GM19324 (cell line): ENCODE results near the gene ENGASE.

Source experiments
- ATAC-seq: cut with Tn5 transposase; IDR thresholded peaks from one replicate; pipeline ENCODE4 v1.9.1; 2021; ENCODE audit warnings: mild to moderate bottlenecking, moderate library complexity; ENCODE audit not compliant: unreplicated experiment, low FRiP score

The ENGASE gene

DNA sequence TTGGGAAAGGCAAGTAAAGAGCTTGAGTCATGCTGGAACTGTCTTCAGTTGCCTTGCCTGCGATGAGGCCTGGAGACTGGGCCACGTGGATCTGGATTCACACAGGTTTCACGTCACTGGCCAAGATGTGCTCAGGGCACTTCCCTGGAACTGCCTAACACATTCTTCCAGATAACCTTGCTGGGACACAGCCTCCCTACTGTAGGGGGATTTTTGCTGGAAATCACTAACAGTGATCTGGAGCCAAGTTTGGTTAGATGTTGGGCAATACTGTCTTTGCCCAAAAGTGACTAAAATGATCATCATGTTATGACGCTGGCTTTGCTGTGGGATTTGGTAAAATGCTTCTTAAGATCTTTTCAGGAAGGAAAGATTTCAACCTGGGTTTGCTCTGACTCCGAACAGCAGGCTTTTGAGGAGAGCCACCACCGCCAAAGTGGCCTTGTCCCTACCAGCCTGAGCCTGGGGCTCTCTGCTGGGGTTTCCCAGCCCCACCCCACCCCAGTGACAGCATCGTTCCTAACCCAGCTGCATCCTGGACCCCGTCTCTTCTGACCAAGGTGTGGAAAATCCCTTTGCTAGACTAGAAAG lies 36.0 kb upstream of the ENGASE start:
- ATAC-seq: no peak

DNA sequence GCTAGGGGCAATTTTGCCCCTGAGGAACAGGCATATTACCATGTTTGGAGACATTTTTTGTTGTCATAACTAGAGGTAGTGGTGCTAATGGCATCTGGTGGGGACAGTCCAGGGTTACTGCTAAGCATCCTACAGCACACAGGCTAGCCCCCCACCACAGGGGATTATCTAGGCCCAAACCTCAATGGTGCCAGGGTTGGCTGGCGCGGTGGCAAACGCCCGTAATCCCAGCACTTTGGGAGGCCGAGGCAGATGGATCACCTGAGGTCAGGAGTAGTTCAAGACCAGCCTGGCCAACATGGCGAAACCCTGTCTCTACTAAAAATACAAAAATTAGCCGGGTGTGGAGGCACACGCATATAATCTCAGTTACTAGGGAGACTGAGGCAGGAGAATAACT lies 35.5 kb upstream of the ENGASE start:
- no peak for ATAC-seq

DNA sequence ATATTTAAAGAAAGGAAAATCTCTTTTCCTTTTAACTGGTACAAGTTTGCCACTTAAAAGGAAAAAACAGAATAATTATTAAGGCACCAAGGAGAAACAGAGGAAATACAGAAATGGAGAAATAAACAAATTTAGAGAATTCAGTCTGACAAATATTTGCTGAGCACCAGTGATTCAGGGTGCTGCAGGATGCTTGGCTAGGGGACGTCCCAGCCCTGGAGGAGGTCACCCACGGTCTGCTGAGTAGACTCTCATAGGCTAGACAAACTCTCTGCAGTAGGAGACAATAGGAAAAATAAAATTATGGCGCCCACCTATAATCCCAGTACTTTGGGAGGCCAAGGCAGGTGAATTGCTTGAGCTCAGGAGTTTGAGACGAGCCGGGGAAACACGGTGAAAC lies 34.7 kb upstream of the ENGASE start:
- no peak for ATAC-seq

DNA sequence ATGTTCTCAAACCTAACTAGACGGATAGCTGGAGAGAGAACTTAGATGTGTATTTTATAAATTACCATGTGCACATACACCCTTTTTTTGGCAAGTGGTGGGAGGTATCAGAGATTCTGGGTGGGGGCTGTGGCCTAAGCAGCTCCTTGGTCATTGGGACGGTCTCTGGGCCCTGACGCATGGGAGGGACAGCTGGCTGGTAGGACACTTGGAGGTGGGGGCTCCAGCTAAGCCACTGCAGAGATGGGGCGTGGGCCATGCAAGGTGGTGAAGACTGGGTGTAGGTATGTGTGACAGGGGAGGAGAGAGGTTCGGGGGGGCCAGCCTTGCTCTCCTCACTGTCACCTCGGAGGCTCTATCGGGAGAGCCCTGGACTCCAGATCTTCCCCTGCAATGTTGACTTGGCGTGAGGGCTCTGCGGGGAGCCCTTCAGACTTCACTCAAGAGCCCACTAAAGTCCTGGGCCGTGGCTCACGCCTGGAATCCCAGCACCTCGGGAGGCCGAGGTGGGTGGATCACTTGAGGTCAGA lies 33.5 kb upstream of the ENGASE start:
- no peak for ATAC-seq

DNA sequence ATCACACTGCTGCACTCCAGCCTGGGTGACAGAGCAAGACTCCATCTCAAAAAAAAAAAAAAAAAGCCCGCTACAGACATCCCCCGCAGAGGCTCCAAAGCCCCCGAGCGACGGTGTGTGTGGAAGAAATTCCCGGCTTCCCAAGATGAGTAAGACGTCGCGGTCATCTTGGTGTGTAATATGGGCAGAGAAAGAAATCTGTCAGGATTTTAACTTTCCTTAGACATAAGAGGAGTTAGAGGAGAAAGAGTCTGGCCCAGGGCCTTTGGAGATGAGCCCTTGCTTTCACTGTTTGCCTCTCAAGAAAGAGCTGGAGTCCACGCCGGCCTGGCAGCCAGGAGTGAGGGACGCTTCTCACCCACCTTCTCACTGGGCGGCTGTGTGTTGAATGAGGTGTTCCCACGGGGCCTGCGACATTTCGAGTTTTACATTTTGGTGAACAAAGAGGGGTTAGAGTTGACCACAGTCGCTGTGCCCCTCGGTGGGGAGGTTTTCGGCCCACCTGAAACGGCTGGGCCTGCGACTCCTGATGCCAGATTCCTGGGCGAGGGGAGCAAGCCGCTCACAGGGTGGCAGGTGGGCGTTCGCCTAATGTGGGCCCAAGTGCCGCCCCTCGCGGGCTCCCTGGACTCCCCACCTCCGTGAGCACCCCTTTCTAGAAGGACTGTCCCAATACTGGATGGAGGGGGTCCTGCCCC lies 32.8 kb upstream of the ENGASE start:
- no peak for ATAC-seq

DNA sequence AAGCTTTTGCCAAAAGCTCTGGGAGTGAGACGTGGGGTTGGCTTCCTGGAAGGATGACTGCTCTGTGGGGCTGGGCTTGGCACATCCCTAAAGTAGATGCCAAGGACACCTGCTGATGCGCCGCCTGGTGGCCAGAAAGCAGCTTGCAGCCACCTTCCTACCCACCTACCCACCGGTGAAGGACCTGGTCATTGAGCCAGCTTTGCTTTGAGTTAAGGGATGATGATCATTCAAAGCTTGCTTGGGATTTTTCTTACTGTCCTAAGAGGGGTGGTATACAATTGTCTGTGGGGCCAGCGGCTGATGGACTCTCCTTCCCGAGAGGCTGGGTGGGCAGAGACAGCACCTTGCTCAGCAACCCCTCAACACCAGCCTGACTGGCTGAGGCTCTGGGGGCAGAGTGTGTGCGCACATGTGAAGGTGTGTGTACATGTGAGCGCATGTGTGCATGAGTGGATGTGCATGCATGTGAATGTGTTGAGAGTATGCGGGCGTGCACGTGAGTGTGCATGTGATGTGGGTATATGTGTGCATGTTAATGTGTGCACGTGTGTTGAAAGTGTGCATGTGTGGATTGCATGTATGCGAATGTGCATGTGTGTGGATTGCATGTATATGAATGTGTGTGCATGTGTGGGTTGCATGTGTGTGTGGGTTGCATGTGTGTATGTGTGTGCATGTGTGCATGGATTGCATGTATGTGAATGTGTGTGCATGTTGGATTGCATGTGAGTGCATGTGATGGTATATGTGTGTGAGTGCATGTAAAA lies 32.0 kb upstream of the ENGASE start:
- no peak for ATAC-seq

DNA sequence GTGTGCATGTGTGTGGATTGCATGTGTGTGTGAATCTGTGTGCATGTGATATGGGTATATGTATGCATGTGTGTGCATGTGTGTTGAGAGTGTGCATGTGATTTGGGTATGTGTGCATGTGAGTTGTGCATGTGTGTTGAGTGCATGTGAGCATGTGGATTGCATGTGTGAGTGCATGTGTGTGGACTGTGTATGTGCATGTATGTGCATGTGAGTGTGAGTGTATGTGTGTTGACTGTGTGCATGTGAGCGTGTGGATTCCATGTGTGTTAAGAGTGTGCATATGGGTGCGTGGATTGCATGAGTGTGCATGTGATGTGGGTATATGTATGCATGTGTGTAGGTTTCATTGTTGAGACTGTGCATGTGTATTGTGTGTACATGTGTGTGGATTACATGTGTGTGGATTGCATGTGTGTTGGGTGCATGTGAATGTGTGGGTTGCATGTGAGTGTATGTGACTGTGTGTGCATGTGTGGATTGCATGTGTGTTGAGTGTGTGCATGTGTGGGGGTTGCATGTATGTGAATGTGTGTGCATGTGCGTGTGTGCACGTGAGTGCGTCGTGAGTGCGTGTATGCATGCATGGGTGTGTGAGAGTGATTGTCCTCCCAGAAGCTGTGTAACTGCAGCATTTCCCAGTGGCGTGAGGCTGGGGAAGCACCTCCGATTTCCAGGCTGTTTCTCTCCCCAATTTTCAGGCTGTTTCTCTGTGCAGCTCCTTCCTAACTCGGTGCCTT lies 31.3 kb upstream of the ENGASE start:
- no peak for ATAC-seq

DNA sequence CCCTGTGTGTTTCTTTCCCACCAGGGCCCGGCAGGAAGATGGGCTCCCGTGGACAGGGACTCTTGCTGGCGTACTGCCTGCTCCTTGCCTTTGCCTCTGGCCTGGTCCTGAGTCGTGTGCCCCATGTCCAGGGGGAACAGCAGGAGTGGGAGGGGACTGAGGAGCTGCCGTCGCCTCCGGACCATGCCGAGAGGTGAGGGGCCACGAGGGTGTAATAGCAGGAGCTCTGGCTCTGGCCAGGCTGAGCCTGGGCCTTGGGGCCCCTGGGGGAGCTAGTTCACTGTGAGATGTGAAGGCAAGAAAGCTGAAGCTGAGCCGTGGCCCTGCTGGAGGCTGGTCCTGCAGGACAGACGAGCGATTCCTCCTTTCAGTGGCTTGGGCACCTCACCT lies 30.7 kb upstream of the ENGASE start:
- ATAC-seq: no peak

DNA sequence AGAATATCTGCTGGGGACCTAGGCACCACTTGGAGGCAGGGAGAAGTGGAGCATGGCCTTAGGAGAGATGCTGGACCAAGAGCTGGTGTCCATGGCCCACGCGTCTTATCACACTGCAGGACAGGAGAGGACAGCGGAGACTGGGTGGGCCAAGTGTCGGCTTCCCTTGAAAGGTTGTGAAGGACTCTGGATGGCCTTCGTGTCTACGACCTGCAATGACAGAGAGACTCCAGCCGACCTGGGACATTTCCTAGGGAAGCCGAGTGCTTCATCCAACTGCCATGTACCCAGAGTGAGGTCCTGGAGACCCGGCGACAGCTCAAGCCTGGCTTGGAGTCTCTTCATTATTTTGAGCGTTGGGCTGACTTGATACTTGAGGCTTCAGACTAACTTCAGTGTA lies 30.2 kb upstream of the ENGASE start:
- ATAC-seq: no peak

DNA sequence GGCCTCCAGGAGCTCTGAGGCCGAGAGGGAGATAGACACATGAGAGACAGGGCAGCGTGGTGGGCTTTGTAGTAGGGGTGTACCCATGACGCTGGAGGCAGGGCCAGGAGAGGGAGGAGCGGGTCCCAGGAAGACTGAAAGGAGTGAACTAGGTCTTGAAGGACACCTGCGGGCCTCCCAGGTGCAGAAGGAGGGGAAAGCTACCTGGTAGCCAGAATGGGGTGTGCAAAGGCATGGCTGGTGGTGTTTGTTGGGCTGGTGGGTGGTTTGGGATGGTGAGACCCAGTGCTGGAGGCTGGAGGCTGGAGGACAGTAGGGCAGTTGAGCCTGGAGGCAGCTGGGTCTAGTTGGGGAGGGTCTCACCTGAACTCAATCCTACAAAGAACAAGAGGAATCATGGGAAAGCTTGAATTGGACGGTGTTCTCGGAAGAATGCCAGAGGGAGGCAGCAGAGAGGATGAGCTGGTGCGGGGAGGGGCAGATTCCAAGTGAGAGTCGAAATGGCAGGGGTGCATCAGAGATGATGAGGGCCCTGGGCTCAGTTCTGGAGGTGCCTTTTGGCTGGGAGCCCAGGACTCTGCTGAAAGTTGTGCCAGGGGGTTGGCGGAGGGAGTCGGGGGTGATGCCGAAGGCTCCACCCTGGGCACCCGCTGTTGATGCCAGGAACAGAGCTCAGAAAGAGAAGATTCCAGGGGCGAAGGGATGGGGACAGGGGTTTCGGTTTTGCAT lies 29.5 kb upstream of the ENGASE start:
- ATAC-seq: no peak

DNA sequence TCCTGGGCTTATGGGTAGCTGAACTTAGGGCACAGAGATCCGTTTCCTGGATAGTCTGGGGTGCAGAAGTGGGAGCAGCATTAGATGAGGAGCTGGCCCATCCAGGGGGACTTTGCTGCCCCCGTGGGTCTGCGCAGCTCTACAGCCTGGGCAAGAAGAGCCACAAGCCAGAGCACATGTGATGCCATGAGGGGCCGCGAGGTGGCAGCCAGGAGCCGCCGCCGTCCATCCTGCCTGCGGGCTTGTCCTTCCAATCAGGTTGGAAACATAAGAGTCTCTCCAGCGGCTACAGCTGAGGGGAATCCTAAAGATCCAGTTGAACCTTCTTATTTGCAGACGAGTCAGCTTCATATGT lies 28.8 kb upstream of the ENGASE start:
- ATAC-seq: peak; percentile 46

DNA sequence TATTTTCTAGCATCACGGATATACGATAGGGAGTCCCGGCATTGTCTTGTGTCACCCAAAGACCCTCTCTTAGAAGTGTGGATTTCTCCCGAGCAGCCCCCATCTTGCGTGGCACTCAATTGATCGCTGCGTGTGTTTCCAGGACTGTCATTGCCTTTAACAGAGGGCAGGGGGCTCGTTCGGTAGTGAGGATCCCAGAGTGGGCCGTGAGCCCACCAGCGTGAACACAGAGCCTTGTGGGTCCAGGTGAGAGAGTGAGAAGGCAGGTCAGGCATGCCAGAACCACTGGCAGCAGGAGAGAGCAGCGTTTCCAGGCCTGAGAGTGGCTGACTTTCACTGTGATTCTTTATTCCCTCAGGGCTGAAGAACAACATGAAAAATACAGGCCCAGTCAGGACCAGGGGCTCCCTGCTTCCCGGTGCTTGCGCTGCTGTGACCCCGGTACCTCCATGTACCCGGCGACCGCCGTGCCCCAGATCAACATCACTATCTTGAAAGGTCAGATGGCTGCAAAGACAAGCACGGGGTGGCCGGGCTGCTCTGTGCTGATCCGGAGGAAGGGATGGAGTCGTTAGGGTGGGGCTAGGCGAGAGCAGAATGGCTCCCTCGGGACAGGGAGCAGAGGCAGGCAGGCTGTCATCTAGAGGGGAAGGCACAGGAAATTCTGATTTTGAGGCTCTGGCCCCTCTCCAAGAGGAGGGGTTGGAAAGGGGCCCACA lies 28.3 kb upstream of the ENGASE start:
- no peak for ATAC-seq

DNA sequence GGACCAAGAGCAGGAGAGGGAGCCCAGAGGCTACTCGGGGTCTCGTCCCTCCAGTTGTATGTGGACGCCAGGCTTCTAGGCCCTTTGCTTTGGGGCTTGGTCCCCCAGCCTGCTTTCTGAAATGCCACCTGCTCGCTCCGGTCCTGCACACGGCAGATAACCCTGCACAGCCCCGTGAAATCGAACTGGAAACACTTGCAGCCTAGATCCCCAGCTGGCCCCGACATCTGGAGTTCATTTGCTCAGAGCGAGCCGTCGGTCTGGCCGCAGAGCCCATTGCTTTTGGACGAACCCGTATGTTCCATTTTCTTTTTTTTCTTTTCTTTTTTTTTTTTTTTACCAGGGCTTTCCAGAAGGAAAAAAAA lies 27.7 kb upstream of the ENGASE start:
- ATAC-seq: no peak

DNA sequence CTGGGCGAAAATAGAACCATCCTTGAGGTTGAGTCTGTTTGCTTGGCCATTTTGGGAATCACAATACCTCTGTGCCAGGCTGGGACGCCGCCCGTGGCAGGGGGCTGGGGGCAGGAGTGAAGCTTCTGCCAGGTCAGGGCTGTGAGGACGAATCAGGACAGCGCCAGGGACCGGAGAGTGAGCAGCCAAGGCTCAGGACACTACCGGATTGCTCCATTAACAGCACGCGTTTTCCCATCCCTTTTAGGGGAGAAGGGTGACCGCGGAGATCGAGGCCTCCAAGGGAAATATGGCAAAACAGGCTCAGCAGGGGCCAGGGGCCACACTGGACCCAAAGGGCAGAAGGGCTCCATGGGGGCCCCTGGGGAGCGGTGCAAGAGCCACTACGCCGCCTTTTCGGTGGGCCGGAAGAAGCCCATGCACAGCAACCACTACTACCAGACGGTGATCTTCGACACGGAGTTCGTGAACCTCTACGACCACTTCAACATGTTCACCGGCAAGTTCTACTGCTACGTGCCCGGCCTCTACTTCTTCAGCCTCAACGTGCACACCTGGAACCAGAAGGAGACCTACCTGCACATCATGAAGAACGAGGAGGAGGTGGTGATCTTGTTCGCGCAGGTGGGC lies 27.2 kb upstream of the ENGASE start:
- no peak for ATAC-seq

DNA sequence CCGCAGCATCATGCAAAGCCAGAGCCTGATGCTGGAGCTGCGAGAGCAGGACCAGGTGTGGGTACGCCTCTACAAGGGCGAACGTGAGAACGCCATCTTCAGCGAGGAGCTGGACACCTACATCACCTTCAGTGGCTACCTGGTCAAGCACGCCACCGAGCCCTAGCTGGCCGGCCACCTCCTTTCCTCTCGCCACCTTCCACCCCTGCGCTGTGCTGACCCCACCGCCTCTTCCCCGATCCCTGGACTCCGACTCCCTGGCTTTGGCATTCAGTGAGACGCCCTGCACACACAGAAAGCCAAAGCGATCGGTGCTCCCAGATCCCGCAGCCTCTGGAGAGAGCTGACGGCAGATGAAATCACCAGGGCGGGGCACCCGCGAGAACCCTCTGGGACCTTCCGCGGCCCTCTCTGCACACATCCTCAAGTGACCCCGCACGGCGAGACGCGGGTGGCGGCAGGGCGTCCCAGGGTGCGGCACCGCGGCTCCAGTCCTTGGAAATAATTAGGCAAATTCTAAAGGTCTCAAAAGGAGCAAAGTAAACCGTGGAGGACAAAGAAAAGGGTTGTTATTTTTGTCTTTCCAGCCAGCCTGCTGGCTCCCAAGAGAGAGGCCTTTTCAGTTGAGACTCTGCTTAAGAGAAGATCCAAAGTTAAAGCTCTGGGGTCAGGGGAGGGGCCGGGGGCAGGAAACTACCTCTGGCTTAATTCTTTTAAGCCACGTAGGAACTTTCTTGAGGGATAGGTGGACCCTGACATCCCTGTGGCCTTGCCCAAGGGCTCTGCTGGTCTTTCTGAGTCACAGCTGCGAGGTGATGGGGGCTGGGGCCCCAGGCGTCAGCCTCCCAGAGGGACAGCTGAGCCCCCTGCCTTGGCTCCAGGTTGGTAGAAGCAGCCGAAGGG lies 26.4 kb upstream of the ENGASE start:
- no peak for ATAC-seq

DNA sequence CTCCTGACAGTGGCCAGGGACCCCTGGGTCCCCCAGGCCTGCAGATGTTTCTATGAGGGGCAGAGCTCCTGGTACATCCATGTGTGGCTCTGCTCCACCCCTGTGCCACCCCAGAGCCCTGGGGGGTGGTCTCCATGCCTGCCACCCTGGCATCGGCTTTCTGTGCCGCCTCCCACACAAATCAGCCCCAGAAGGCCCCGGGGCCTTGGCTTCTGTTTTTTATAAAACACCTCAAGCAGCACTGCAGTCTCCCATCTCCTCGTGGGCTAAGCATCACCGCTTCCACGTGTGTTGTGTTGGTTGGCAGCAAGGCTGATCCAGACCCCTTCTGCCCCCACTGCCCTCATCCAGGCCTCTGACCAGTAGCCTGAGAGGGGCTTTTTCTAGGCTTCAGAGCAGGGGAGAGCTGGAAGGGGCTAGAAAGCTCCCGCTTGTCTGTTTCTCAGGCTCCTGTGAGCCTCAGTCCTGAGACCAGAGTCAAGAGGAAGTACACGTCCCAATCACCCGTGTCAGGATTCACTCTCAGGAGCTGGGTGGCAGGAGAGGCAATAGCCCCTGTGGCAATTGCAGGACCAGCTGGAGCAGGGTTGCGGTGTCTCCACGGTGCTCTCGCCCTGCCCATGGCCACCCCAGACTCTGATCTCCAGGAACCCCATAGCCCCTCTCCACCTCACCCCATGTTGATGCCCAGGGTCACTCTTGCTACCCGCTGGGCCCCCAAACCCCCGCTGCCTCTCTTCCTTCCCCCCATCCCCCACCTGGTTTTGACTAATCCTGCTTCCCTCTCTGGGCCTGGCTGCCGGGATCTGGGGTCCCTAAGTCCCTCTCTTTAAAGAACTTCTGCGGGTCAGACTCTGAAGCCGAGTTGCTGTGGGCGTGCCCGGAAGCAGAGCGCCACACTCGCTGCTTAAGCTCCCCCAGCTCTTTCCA lies 25.5 kb upstream of the ENGASE start:
- no peak for ATAC-seq

DNA sequence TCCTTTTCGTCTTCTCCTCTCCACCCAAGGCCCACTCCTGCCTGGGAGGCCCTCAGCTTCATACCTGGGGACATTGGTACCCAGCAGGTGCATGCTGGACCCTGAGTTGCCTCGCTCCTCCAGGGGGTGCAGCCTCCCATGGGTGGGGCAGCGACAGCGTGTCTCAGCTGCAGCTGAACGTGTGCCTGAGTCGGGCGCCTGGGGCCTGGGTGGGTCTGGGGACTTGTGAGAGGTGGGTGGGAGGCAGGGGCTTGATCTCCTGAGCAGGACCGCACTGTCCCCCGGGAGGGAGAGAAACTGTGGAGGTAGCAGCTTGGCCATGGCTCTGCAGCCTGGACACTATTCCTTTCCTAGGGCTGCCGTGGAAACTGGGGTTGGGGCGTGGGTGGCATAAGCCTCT lies 24.8 kb upstream of the ENGASE start:
- ATAC-seq: no peak
